ENCODE measurements around the gene ZNF286A. TPM values are rescaled to one million over a fixed set of nuclear protein-coding genes. Genes with fewer than 3 reads are reported as not detected.
"Not testable (repeated sequence)": the region's sequence is repeated elsewhere in the genome, so short reads cannot be mapped to it uniquely, and the experiment has no call there.

Gene ZNF286A
- polyA plus RNA-seq, 3 donors: 2.3 to 3.2 (median 2.9) TPM

GRCh38 chr17:15768865-15769533, 69.4 kb downstream of the ZNF286A start:
- H3K4me1 Mint-ChIP-seq; H3K4me1 ChIP-seq (ENCODE audit: control insufficient read depth in 1 of 2, insufficient read depth in 2 of 2, low read length in 2 of 2); intact Hi-C loops (cut with micrococcal nuclease); H3K27ac Mint-ChIP-seq; H3K79me2 ChIP-seq (ENCODE audit: insufficient read depth, low read length); H3K9me3 ChIP-seq (replicated peaks in 1 of 2; ENCODE audit: control insufficient read depth in 1 of 2, insufficient read depth in 1 of 2, low read length in 2 of 2); DNase-seq; H3K36me3 ChIP-seq (replicated peaks in 1 of 2; ENCODE audit: control insufficient read depth in 1 of 2, insufficient read depth in 2 of 2, low read length in 2 of 2); H3K4me3 ChIP-seq (replicated peaks in 1 of 3; ENCODE audit: low read depth in 2 of 3, low read length in 3 of 3); H3K9me3 Mint-ChIP-seq; H2AFZ ChIP-seq (ENCODE audit: insufficient read depth, low read depth, low read length, poor library complexity, severe bottlenecking); H3K4me3 Mint-ChIP-seq; H3K36me3 Mint-ChIP-seq; H3K27me3 Mint-ChIP-seq (ENCODE audit: low read depth in 3 of 3); H3K27me3 ChIP-seq (ENCODE audit: control insufficient read depth in 2 of 2, insufficient read depth in 2 of 2, low read length in 2 of 2); H3K9ac ChIP-seq (ENCODE audit: insufficient read depth, low read length, poor library complexity, severe bottlenecking); H3K4me2 ChIP-seq (replicated peaks; ENCODE audit: extremely low read depth, low read length, poor library complexity, severe bottlenecking); H4K20me1 ChIP-seq (ENCODE audit: insufficient read depth, low read length); H3K27ac ChIP-seq (ENCODE audit: low read depth in 1 of 2, low read length in 2 of 2): not testable (repeated sequence)
- WGBS (ENCODE audit: insufficient coverage): 95% methylated on average over 4 of the region's 14 CpGs

Small RNA genes lying within 50 kb of the gene (small RNA-seq; reads per million reads assigned to genes)
- gene ZNF29P (ENCODE audit: insufficient read length, low read depth): not detected

Other genes starting within 250 kb of the ZNF286A start
- under 1 TPM in 2 of 3 donors, not detected in 1; 0.34 to 0.71 TPM for gene CDRT4, start 232.1 kb upstream of the ZNF286A start, polyA plus RNA-seq
- 1 to 10 TPM in 2 of 3 donors, under 1 TPM in 1; 0.88 to 3.3 (median 1.4) TPM for gene TVP23C, start 136.3 kb upstream of the ZNF286A start, polyA plus RNA-seq
- under 1 TPM in 1 of 3 donors, not detected in 2; 0.09 TPM for gene FBXW10B, start 80.0 kb upstream of the ZNF286A start, polyA plus RNA-seq
- gene TRIM16, start 15.4 kb upstream of the ZNF286A start, polyA plus RNA-seq: 1 to 10 TPM; 2.9 to 6.3 (median 4.6) TPM
- gene TBC1D26, start 32.5 kb downstream of the ZNF286A start, polyA plus RNA-seq: under 1 TPM in 1 of 3 donors, not detected in 2; 0.03 TPM
- 1 to 10 TPM; 2.0 to 6.4 (median 4.4) TPM for gene ADORA2B, start 245.4 kb downstream of the ZNF286A start, polyA plus RNA-seq

Measured in CD14-positive monocyte (primary cell).